Epithelial cell of proximal tubule (primary cell): ENCODE data around the gene RIN2. TPM values are rescaled to one million over a fixed set of nuclear protein-coding genes. Genes with fewer than 3 reads are reported as not detected.

Experiments used
- DNase-seq: peaks from one replicate; pipeline ENCODE4 v3.0.0-alpha.2; 2011; ENCODE audit warnings: low read depth
- H3K4me3 ChIP-seq: 2 replicates; pipeline ENCODE4 v1.5.1; 2011; ENCODE audit warnings: low read depth, mild to moderate bottlenecking, low read length
- CTCF ChIP-seq: conservative IDR thresholded peaks from 2 replicates; pipeline ENCODE4 v1.5.1; 2012; ENCODE audit warnings: low read depth, mild to moderate bottlenecking, low read length
- total RNA-seq: library from RNA; depleted of rRNA; stranded (reverse); fragments of >200 nt; gene quantifications from 2 replicates; pipeline ENCODE4 v1.2.3, GENCODE V29; 2015

RIN2 gene
- total RNA-seq, 1 donor from 2014 or later: 17.5 TPM

GRCh38 chr20:19778404-19778803, 20.3 kb downstream of the RIN2 start:
- TF ChIP-seq CTCF: no peak
- DNase-seq: no peak
- no peak overlapping the region for H3K4me3 ChIP-seq

- DNase-seq: no peak
- TF ChIP-seq CTCF: no peak
- no peak overlapping the region for H3K4me3 ChIP-seq
These were observed 21.6 kb downstream of the RIN2 start for GRCh38 chr20:19779634-19780033.

- DNase-seq: no peak
- TF ChIP-seq CTCF: no peak
- no peak overlapping the region for H3K4me3 ChIP-seq
These were observed 22.2 kb downstream of the RIN2 start for GRCh38 chr20:19780261-19780660.

- TF ChIP-seq CTCF: no peak
- DNase-seq: no peak
- H3K4me3 ChIP-seq: no peak overlapping the region
These were observed 23.2 kb downstream of the RIN2 start for GRCh38 chr20:19781235-19781634.

GRCh38 chr20:19782669-19783068, 24.6 kb downstream of the RIN2 start:
- H3K4me3 ChIP-seq: no peak overlapping the region
- DNase-seq: no peak
- TF ChIP-seq CTCF: no peak

- TF ChIP-seq CTCF: no peak
- no peak for DNase-seq
- no peak overlapping the region for H3K4me3 ChIP-seq
These were observed 25.9 kb downstream of the RIN2 start for GRCh38 chr20:19783966-19784401.

- no peak overlapping the region for H3K4me3 ChIP-seq
- TF ChIP-seq CTCF: peak; percentile 80
These were observed 26.6 kb downstream of the RIN2 start for GRCh38 chr20:19784511-19785172.

More at GRCh38 chr20:19784511-19785172, 26.6 kb downstream of the RIN2 start:
- no peak for DNase-seq
